Measurements from ENCODE around the gene EDEM3. TPM values are rescaled to one million over a fixed set of nuclear protein-coding genes. Genes with fewer than 3 reads are reported as not detected.

The EDEM3 gene
- polyA plus RNA-seq, 1 donor (not counting 4 experiments of a cell fraction or from before 2014, with no cell fraction given) = 23.6 TPM

- H3K79me2 ChIP-seq (ENCODE audit: control insufficient read depth, insufficient read depth, low read length) = no peaks in the 10 kb centered on the region
- H3K9ac ChIP-seq (ENCODE audit: control insufficient read depth, extremely low read depth, insufficient read depth, low read length) = no peak overlapping the region
- no peaks in the 10 kb centered on the region for H3K27me3 ChIP-seq (ENCODE audit: control insufficient read depth, extremely low read depth, insufficient read depth, low read length)
- TF ChIP-seq, protein P1, sequence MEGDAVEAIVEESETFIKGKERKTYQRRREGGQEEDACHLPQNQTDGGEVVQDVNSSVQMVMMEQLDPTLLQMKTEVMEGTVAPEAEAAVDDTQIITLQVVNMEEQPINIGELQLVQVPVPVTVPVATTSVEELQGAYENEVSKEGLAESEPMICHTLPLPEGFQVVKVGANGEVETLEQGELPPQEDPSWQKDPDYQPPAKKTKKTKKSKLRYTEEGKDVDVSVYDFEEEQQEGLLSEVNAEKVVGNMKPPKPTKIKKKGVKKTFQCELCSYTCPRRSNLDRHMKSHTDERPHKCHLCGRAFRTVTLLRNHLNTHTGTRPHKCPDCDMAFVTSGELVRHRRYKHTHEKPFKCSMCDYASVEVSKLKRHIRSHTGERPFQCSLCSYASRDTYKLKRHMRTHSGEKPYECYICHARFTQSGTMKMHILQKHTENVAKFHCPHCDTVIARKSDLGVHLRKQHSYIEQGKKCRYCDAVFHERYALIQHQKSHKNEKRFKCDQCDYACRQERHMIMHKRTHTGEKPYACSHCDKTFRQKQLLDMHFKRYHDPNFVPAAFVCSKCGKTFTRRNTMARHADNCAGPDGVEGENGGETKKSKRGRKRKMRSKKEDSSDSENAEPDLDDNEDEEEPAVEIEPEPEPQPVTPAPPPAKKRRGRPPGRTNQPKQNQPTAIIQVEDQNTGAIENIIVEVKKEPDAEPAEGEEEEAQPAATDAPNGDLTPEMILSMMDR (optimal IDR thresholded peaks at IDR 0.05 in 1 of 3, IDR thresholded peaks at IDR 0.05 in 1 of 3, conservative IDR thresholded peaks at IDR 0.05 in 1 of 3; ENCODE audit: extremely low read depth in 1 of 3, insufficient read depth in 2 of 3, low read length in 3 of 3) = no peak
- no peak for TF ChIP-seq EZH2 (IDR thresholded peaks at IDR 0.05; ENCODE audit: low read length)
- no peak overlapping the region for H3K4me2 ChIP-seq (ENCODE audit: control insufficient read depth, extremely low read depth, insufficient read depth, low read depth, low read length)
- dilution Hi-C loops (cut with MboI; ENCODE audit: extremely low pct_ligation_motif_present, low sequenced_read_pairs) = no loop called here
- no peaks in the 10 kb centered on the region for H3K36me3 ChIP-seq (ENCODE audit: control insufficient read depth in 2 of 2, extremely low read depth in 1 of 2, insufficient read depth in 2 of 2, low read length in 2 of 2)
- H3K9me1 ChIP-seq (ENCODE audit: control insufficient read depth, extremely low read depth, insufficient read depth, low read length) = no peaks in the 10 kb centered on the region
- FAIRE-seq (no peak), DNase-seq (ENCODE audit: low read depth, low spot score) (no peak)
- H3K27ac ChIP-seq (ENCODE audit: control insufficient read depth, insufficient read depth, low read length) = no peak overlapping the region
- no peak overlapping the region for H2AFZ ChIP-seq (ENCODE audit: control insufficient read depth, low read length)
- no peaks in the 10 kb centered on the region for H3K4me1 ChIP-seq (ENCODE audit: control insufficient read depth, extremely low read depth, insufficient read depth, low read length)
- no peaks in the 10 kb centered on the region for H3K9me3 ChIP-seq (ENCODE audit: control insufficient read depth, low read depth, low read length)
- H4K20me1 ChIP-seq (ENCODE audit: control insufficient read depth, extremely low read depth, insufficient read depth, low read length) = no peaks in the 10 kb centered on the region
- H3K4me3 ChIP-seq (ENCODE audit: control insufficient read depth in 2 of 3, extremely low read depth in 1 of 3, insufficient read depth in 2 of 3, low read depth in 1 of 3, low read length in 3 of 3) = no peak overlapping the region
These were observed 15.7 kb upstream of the EDEM3 start for GRCh38 chr1:184770181-184770979.

- Histone ChIP-seq H3K4me3 (ENCODE audit: control insufficient read depth in 2 of 3, extremely low read depth in 1 of 3, insufficient read depth in 2 of 3, low read depth in 1 of 3, low read length in 3 of 3) (no peak overlapping the region), H3K4me1 (ENCODE audit: control insufficient read depth, extremely low read depth, insufficient read depth, low read length) (no peaks in the 10 kb centered on the region), H2AFZ (ENCODE audit: control insufficient read depth, low read length) (no peak overlapping the region), H3K4me2 (ENCODE audit: control insufficient read depth, extremely low read depth, insufficient read depth, low read depth, low read length) (no peak overlapping the region), H3K9me3 (ENCODE audit: control insufficient read depth, low read depth, low read length) (no peaks in the 10 kb centered on the region), H3K9me1 (ENCODE audit: control insufficient read depth, extremely low read depth, insufficient read depth, low read length) (no peaks in the 10 kb centered on the region), H4K20me1 (ENCODE audit: control insufficient read depth, extremely low read depth, insufficient read depth, low read length) (no peaks in the 10 kb centered on the region), H3K79me2 (ENCODE audit: control insufficient read depth, insufficient read depth, low read length) (no peaks in the 10 kb centered on the region), H3K9ac (ENCODE audit: control insufficient read depth, extremely low read depth, insufficient read depth, low read length) (no peak overlapping the region), H3K36me3 (ENCODE audit: control insufficient read depth in 2 of 2, extremely low read depth in 1 of 2, insufficient read depth in 2 of 2, low read length in 2 of 2) (no peaks in the 10 kb centered on the region), H3K27me3 (ENCODE audit: control insufficient read depth, extremely low read depth, insufficient read depth, low read length) (no peaks in the 10 kb centered on the region), H3K27ac (ENCODE audit: control insufficient read depth, insufficient read depth, low read length) (no peak overlapping the region)
- TF ChIP-seq, protein P1 (optimal IDR thresholded peaks at IDR 0.05 in 1 of 3, IDR thresholded peaks at IDR 0.05 in 1 of 3, conservative IDR thresholded peaks at IDR 0.05 in 1 of 3; ENCODE audit: extremely low read depth in 1 of 3, insufficient read depth in 2 of 3, low read length in 3 of 3) = no peak
- TF ChIP-seq EZH2 (IDR thresholded peaks at IDR 0.05; ENCODE audit: low read length) = no peak
- dilution Hi-C loops (cut with MboI; ENCODE audit: extremely low pct_ligation_motif_present, low sequenced_read_pairs) = no loop called here
- FAIRE-seq (no peak), DNase-seq (ENCODE audit: low read depth, low spot score) (no peak)
These were observed 14.6 kb upstream of the EDEM3 start for GRCh38 chr1:184769241-184769640.

Data from keratinocyte (primary cell).